ENCODE measurements around the gene CWC27.

Gene CWC27

DNA sequence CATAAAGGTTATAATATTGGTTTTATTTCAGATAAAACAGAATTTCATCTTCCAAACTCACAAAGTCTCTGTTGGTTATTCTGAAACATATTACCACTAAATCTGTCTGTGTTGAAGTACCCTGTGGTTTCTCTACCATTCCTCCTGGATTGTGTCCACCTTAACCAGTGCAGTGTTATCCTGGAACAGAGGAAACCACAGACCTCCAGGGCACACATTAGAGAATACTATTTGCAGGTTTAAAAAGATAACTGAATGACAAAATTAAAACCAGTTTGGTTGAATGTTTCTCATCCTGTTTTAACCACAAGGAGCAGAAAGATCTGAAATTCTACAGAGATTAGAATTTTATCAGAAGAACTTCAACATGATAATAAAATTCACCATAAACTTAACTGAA is 251.8 kb downstream of the CWC27 start:
- TF ChIP-seq, protein P1, sequence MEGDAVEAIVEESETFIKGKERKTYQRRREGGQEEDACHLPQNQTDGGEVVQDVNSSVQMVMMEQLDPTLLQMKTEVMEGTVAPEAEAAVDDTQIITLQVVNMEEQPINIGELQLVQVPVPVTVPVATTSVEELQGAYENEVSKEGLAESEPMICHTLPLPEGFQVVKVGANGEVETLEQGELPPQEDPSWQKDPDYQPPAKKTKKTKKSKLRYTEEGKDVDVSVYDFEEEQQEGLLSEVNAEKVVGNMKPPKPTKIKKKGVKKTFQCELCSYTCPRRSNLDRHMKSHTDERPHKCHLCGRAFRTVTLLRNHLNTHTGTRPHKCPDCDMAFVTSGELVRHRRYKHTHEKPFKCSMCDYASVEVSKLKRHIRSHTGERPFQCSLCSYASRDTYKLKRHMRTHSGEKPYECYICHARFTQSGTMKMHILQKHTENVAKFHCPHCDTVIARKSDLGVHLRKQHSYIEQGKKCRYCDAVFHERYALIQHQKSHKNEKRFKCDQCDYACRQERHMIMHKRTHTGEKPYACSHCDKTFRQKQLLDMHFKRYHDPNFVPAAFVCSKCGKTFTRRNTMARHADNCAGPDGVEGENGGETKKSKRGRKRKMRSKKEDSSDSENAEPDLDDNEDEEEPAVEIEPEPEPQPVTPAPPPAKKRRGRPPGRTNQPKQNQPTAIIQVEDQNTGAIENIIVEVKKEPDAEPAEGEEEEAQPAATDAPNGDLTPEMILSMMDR (IDR thresholded peaks at IDR 0.05; ENCODE audit: control insufficient read depth, extremely low read depth, insufficient read depth), result no peak
- H3K4me3 ChIP-seq (ENCODE audit: low read depth, low read length), result no peak overlapping the region
- no peak for DNase-seq (ENCODE audit: low read depth)

DNA sequence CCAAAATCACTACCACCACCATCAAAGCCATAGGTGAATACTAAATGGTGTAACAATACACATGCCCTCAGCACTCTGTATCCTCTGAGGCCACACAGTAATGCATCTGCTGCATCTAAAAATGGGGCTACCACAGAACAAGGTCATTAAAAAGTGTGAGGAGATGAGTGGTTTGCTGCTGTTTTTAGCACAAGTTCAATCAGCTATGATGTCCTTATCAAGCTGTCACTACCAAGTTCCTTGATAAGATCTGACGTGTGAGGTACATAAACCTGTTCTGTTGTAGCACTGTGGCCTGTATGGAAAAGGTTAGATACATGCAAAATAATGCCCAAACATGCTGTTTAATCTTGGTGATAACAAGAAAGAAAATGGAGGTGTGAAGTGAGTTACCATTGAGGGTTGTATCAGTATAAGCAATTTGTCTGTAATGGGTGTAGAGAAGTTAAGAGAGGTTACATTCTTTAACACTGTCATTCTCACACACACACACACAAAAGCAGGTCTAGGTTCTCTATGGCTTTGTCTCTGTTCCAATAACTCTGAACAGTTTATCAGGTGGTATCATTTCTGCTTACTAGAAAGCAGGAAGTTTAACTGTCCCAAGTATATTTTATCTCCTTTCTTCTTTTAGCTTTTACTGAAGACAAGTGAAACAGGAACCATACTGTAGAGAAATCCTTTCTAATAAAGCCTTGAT is 252.9 kb downstream of the CWC27 start:
- TF ChIP-seq, protein P1 (IDR thresholded peaks at IDR 0.05; ENCODE audit: control insufficient read depth, extremely low read depth, insufficient read depth), result no peak
- DNase-seq (ENCODE audit: low read depth), result no peak
- H3K4me3 ChIP-seq (ENCODE audit: low read depth, low read length), result no peak overlapping the region

DNA sequence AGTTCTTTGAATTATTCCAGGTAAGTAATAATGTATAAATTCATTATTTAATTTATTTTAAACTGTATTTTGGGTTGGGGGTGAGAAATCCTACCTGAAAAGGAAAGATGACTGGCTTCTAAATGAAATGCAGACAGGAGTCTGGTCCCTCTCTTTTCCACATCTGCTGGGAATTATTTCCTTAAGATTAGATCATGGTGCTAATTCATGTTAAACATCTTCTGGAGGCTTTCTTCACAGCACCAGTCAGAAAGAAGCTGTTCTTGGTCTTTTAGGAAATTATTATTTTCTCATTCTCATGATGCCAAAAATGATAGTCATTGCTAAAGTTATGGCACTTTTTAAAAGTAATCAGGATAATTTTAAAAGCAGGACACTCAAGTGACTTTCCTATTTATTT is 254.2 kb downstream of the CWC27 start:
- H3K4me3 ChIP-seq (ENCODE audit: low read depth, low read length), result no peak overlapping the region
- TF ChIP-seq, protein P1 (IDR thresholded peaks at IDR 0.05; ENCODE audit: control insufficient read depth, extremely low read depth, insufficient read depth), result no peak
- no peak for DNase-seq (ENCODE audit: low read depth)

DNA sequence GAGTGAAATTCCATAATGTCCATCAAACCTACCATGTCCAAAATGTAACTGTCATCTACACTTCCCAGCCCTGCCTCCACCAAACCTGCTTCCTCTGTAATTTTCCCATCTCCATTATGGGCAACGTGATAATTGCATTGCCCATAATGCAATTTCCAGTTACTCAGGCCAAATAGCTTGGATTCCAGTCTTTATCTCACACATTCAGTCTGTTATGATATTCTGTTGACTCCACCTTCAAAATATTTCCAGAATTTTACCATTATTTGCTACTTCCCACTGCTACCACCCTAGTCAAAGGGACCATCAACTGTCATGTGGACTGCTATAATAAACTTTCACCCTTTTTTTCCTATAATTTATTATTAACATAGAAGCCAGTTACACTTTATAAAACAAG is 256.0 kb downstream of the CWC27 start:
- no peak for DNase-seq (ENCODE audit: low read depth)
- TF ChIP-seq, protein P1 (IDR thresholded peaks at IDR 0.05; ENCODE audit: control insufficient read depth, extremely low read depth, insufficient read depth), result no peak
- no peak overlapping the region for H3K4me3 ChIP-seq (ENCODE audit: low read depth, low read length)

DNA sequence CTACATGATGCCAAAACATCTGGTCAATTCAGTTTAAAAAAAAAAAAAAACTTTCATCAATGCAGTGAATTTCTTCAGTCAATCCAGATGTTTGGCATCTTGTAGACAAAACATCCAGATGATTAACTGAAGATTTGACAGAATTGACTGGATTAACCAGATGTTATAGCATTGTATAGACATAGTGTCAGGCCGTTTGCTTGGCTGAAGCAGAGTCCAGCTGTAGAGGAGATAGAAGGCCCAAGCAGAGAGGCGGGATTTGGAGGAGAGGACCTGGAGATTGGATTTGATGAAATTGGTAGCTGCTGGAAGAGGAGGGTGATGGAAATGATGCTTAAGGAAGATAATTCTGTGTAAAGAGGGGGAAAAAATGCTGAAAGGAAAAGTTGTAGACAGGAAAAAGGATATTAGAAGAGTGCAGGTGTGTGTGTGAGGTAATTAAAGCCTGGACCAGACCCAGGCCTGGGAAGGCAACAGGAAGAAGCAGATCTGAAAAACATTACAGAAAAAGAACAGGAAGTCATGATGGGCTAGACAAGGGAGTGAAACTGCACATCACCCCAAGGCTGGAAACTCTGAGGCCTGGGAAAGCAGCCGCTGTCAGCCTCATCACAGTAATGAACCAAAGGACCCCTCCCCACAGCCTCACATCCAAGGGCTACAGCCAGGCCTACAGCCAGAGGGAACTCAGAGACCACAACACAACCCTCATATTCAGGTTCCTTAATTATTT is 258.3 kb downstream of the CWC27 start:
- TF ChIP-seq, protein P1 (IDR thresholded peaks at IDR 0.05; ENCODE audit: control insufficient read depth, extremely low read depth, insufficient read depth), result no peak
- DNase-seq (ENCODE audit: low read depth), result no peak
- H3K4me3 ChIP-seq (ENCODE audit: low read depth, low read length), result no peak overlapping the region

DNA sequence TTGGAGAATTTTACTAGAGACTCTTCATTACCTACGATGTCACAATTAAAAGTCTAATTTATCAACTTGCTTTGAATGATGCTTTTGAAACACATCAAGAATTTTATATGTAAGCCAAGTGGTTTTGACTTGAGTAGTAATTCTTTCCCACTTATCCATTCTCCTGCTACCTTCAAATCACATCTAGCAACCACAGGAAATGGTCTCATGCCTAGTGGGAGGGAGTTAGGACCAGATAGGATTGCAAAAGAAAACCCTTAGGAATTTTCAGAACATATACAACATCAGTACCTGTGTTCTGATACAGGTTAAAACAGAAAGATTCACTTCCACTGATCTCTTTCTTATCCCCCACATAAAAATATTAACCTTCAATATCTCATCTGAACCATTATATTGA is 260.4 kb downstream of the CWC27 start:
- TF ChIP-seq, protein P1 (IDR thresholded peaks at IDR 0.05; ENCODE audit: control insufficient read depth, extremely low read depth, insufficient read depth), result no peak
- H3K4me3 ChIP-seq (ENCODE audit: low read depth, low read length), result no peak overlapping the region
- DNase-seq (ENCODE audit: low read depth), result no peak

Measured in LNCaP clone FGC (cell line).